HCT116 (cell line): ENCODE results near the gene NHSL2. TPM values are rescaled to one million over a fixed set of nuclear protein-coding genes. Genes with fewer than 3 reads are reported as not detected.

Experiments used
- ATAC-seq: fragments of 200-7000 bp; cut with Tn5 transposase; 2 replicates; pipeline ENCODE4 v1.9.1; 2020; ENCODE audit warnings: mild to moderate bottlenecking, moderate library complexity
- BruUV-seq: library from RNA; stranded (reverse); fragments of 400-500 nt; replicated peaks from 2 replicates; lab custom pipeline; 2021; lab: Mats Ljungman, UMichigan
- CTCF ChIA-PET: fragments of 300-600 bp; sonication (Branson Sonifier 250); formaldehyde crosslinking; loops from one replicate; lab custom pipeline; 2021; ENCODE audit warnings: antibody characterized with exemption; lab: Charles Lee
- POLR2A ChIA-PET: fragments of 300-600, 350-600 bp; sonication (Branson Sonifier 250); formaldehyde crosslinking; loops from one replicate; lab custom pipeline; 2021; ENCODE audit warnings: antibody characterized with exemption; lab: Charles Lee
- RAD21 ChIA-PET, 2 experiments: fragments of 300-600 bp; sonication (Branson Sonifier 250); formaldehyde crosslinking; loops; one replicate each; lab custom pipeline; 2023; ENCODE audit warnings: low total read pairs in 2 of 2; ENCODE audit not compliant: uncharacterized antibody in 2 of 2, unreplicated experiment in 2 of 2, low non-redundant PET in 1 of 2; lab: Charles Lee
- DNase-seq: peaks from one replicate; pipeline ENCODE4 v3.0.0-alpha.2; 2010; ENCODE audit warnings: low read depth, low spot score
- H2AFZ ChIP-seq: fragments of 200-600 bp; shearing (Covaris generic), sonication (generic); 2 replicates; pipeline ENCODE4 v1.6.1; 2017; ENCODE audit warnings: low read depth, mixed run types, mixed read lengths, antibody characterized with exemption, low read length; ENCODE audit not compliant: poor library complexity, severe bottlenecking
- H3K27ac ChIP-seq: 2 replicates; pipeline ENCODE4 v1.5.1; 2012; ENCODE audit warnings: low read depth, low read length
- H3K27me3 ChIP-seq: fragments of 200-600 bp; sonication (generic); 2 replicates; pipeline ENCODE4 v1.6.1; 2016; ENCODE audit warnings: mixed run types, low read length, mixed read lengths; ENCODE audit not compliant: insufficient read depth
- H3K36me3 ChIP-seq, 2 experiments: fragments of 200-500 bp in 1 of 2; fragments of 200-600 bp in 1 of 2; sonication (Bioruptor generic) in 1 of 2; sonication (generic) in 1 of 2; 2 replicates each; pipeline versions ENCODE4 v1.5.1 to v1.6.1; 2014 to 2016; ENCODE audit warnings: low read length in 2 of 2, inconsistent platforms in 1 of 2, mixed read lengths in 1 of 2, mixed run types in 1 of 2; ENCODE audit not compliant: insufficient read depth in 2 of 2, control insufficient read depth in 1 of 2
- H3K4me1 ChIP-seq, 2 experiments: fragments of 200-600 bp in 1 of 2; sonication (generic) in 1 of 2; 2 replicates each; pipeline versions ENCODE4 v1.5.1 to v1.6.1; 2012 to 2017; ENCODE audit warnings: low read length in 2 of 2, inconsistent platforms in 1 of 2, mild to moderate bottlenecking in 1 of 2, mixed read lengths in 1 of 2, mixed run types in 1 of 2, moderate library complexity in 1 of 2; ENCODE audit not compliant: insufficient read depth in 2 of 2, control insufficient read depth in 1 of 2
- H3K4me2 ChIP-seq: fragments of 200-600 bp; sonication (generic); 2 replicates; pipeline ENCODE4 v1.6.1; 2017; ENCODE audit warnings: mixed run types, low read length, mixed read lengths
- H3K4me3 ChIP-seq, 2 experiments: fragments of 200-600 bp in 1 of 2; sonication (generic) in 1 of 2; replicated peaks in 1 of 2; 2 replicates each; pipeline ENCODE4 v1.5.1; 2011 to 2016; ENCODE audit warnings: low read length in 2 of 2, control low read depth in 1 of 2, low read depth in 1 of 2, mild to moderate bottlenecking in 1 of 2, mixed read lengths in 1 of 2, mixed run types in 1 of 2
- H3K79me2 ChIP-seq: fragments of 200-600 bp; sonication (generic); 2 replicates; pipeline ENCODE4 v1.6.1; 2017; ENCODE audit warnings: mild to moderate bottlenecking, mixed run types, low read length, moderate library complexity, mixed read lengths; ENCODE audit not compliant: insufficient read depth
- H3K9ac ChIP-seq: fragments of 200-600 bp; sonication (generic); 2 replicates; pipeline ENCODE4 v1.6.1; 2016; ENCODE audit warnings: low read length, mixed read lengths
- H3K9me2 ChIP-seq: fragments of 200-600 bp; sonication (generic), shearing (Covaris generic); 2 replicates; pipeline ENCODE4 v1.6.1; 2017; ENCODE audit warnings: mixed run types, mild to moderate bottlenecking, moderate library complexity; ENCODE audit not compliant: insufficient read depth
- H3K9me3 ChIP-seq, 2 experiments: fragments of 200-500 bp in 1 of 2; fragments of 200-600 bp in 1 of 2; sonication (Bioruptor generic) in 1 of 2; sonication (generic) in 1 of 2; 2 replicates each; pipeline ENCODE4 v1.6.1; 2014 to 2017; ENCODE audit warnings: low read length in 2 of 2, mixed read lengths in 2 of 2, inconsistent platforms in 1 of 2, low read depth in 1 of 2, mild to moderate bottlenecking in 1 of 2, mixed run types in 1 of 2, moderate library complexity in 1 of 2; ENCODE audit not compliant: control insufficient read depth in 1 of 2, insufficient read depth in 1 of 2
- H4K20me1 ChIP-seq: fragments of 200-600 bp; sonication (generic), shearing (Covaris generic); 2 replicates; pipeline ENCODE4 v1.6.1; 2017; ENCODE audit warnings: mixed run types, mild to moderate bottlenecking, moderate library complexity; ENCODE audit not compliant: insufficient read depth
- CBX3 ChIP-seq: IDR thresholded peaks from 2 replicates; pipeline ENCODE4 v1.6.1; 2012; ENCODE audit warnings: low read depth
- CEBPB ChIP-seq: IDR thresholded peaks from 2 replicates; pipeline ENCODE4 v1.6.1; 2012; ENCODE audit warnings: low read depth
- CTCF ChIP-seq, 3 experiments: fragments of 200-600 bp in 1 of 3; sonication (generic) in 1 of 3; IDR thresholded peaks in 2 of 3; conservative IDR thresholded peaks in 1 of 3; 2 replicates each; pipeline ENCODE4 v1.5.1; 2012 to 2017; ENCODE audit warnings: low read depth in 2 of 3, low read length in 2 of 3, antibody characterized with exemption in 1 of 3, borderline replicate concordance in 1 of 3, control low read depth in 1 of 3, mild to moderate bottlenecking in 1 of 3, mixed read lengths in 1 of 3, mixed run types in 1 of 3, moderate library complexity in 1 of 3; ENCODE audit not compliant: insufficient read depth in 1 of 3
- ELF1 ChIP-seq: IDR thresholded peaks from 2 replicates; pipeline ENCODE4 v1.6.1; 2012; ENCODE audit warnings: low read depth, borderline replicate concordance
- EZH2phosphoT487 ChIP-seq: fragments of 200-600 bp; IDR thresholded peaks from 2 replicates; pipeline ENCODE4 v1.6.1; 2018; ENCODE audit warnings: antibody characterized with exemption, borderline replicate concordance
- FOSL1 ChIP-seq: IDR thresholded peaks from 2 replicates; pipeline ENCODE4 v1.6.1; 2012; ENCODE audit warnings: low read depth
- MAX ChIP-seq: IDR thresholded peaks from 2 replicates; pipeline ENCODE4 v1.6.1; 2012
- POLR2A ChIP-seq: IDR thresholded peaks from 2 replicates; pipeline ENCODE4 v1.7.0; 2011; ENCODE audit warnings: borderline replicate concordance; ENCODE audit not compliant: insufficient read depth, insufficient read length; ENCODE audit errors: extremely low read depth
- POLR2AphosphoS5 ChIP-seq: IDR thresholded peaks from 2 replicates; pipeline ENCODE4 v1.6.1; 2011; ENCODE audit warnings: mild to moderate bottlenecking, low read depth, low read length, moderate library complexity
- RAD21 ChIP-seq: IDR thresholded peaks from 2 replicates; pipeline ENCODE4 v1.6.1; 2012; ENCODE audit warnings: low read depth, mild to moderate bottlenecking
- SIN3A ChIP-seq: IDR thresholded peaks from 2 replicates; pipeline ENCODE4 v1.6.1; 2012; ENCODE audit warnings: low read depth
- SP1 ChIP-seq: IDR thresholded peaks from 2 replicates; pipeline ENCODE4 v1.6.1; 2012; ENCODE audit warnings: low read depth
- SRF ChIP-seq: IDR thresholded peaks from 2 replicates; pipeline ENCODE4 v1.6.1; 2012; ENCODE audit warnings: low read depth
- TCF7L2 ChIP-seq: IDR thresholded peaks from 2 replicates; pipeline ENCODE4 v1.7.0; 2011; ENCODE audit warnings: borderline replicate concordance, inconsistent platforms; ENCODE audit not compliant: insufficient read depth, insufficient read length; ENCODE audit errors: extremely low read depth
- YY1 ChIP-seq: IDR thresholded peaks from 2 replicates; pipeline ENCODE4 v1.6.1; 2011; ENCODE audit warnings: low read length, low read depth, moderate library complexity, mild to moderate bottlenecking; ENCODE audit not compliant: insufficient replicate concordance; ENCODE audit errors: extremely low read depth
- ZBTB33 ChIP-seq: IDR thresholded peaks from 2 replicates; pipeline ENCODE4 v1.6.1; 2011; ENCODE audit warnings: mild to moderate bottlenecking, low read length, moderate library complexity; ENCODE audit not compliant: insufficient replicate concordance; ENCODE audit errors: extremely low read depth
- ZNF274 ChIP-seq: fragments of 200-500 bp; sonication (Bioruptor generic); IDR thresholded peaks from 2 replicates; pipeline ENCODE4 v1.6.1; 2014; ENCODE audit warnings: mild to moderate bottlenecking, low read depth, low read length, inconsistent platforms
- intact Hi-C: fragments of 100-400 bp; cut with micrococcal nuclease; formaldehyde crosslinking; loops from 2 replicates; pipeline ENCODE4 v1.10.0; 2022
- total RNA-seq: library from RNA; stranded (reverse); gene quantifications from one replicate; pipeline ENCODE4 v1.2.1, GENCODE V29; 2021; ENCODE audit not compliant: unreplicated experiment
- TF ChIP-seq, protein P1 (sequence below): IDR thresholded peaks from 2 replicates; pipeline ENCODE4 v1.6.1; 2012
- TF ChIP-seq, protein P2 (sequence below): IDR thresholded peaks from 2 replicates; pipeline ENCODE4 v1.6.1; 2012; ENCODE audit warnings: low read depth

NHSL2 gene
- total RNA-seq, 1 experiment from 2014 or later, result 0.22 TPM

- TF ChIP-seq CTCF (IDR thresholded peaks at IDR 0.05 in 2 of 3, conservative IDR thresholded peaks at IDR 0.05 in 1 of 3; ENCODE audit: borderline replicate concordance in 1 of 3, insufficient read depth in 1 of 3, low read depth in 2 of 3, low read length in 2 of 3) (no peak), MAX (no peak), ZNF274 (no peak), SP1 (no peak), ZBTB33 (no peak), POLR2AphosphoS5 (no peak), YY1 (no peak), ELF1 (no peak), FOSL1 (no peak), EZH2phosphoT487 (no peak), SRF (no peak), CBX3 (no peak), POLR2A (no peak), RAD21 (no peak), CEBPB (no peak), TCF7L2 (no peak), SIN3A (no peak)
- TF ChIP-seq, protein P1, sequence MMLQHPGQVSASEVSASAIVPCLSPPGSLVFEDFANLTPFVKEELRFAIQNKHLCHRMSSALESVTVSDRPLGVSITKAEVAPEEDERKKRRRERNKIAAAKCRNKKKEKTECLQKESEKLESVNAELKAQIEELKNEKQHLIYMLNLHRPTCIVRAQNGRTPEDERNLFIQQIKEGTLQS, result no peak
- TF ChIP-seq, protein P2, sequence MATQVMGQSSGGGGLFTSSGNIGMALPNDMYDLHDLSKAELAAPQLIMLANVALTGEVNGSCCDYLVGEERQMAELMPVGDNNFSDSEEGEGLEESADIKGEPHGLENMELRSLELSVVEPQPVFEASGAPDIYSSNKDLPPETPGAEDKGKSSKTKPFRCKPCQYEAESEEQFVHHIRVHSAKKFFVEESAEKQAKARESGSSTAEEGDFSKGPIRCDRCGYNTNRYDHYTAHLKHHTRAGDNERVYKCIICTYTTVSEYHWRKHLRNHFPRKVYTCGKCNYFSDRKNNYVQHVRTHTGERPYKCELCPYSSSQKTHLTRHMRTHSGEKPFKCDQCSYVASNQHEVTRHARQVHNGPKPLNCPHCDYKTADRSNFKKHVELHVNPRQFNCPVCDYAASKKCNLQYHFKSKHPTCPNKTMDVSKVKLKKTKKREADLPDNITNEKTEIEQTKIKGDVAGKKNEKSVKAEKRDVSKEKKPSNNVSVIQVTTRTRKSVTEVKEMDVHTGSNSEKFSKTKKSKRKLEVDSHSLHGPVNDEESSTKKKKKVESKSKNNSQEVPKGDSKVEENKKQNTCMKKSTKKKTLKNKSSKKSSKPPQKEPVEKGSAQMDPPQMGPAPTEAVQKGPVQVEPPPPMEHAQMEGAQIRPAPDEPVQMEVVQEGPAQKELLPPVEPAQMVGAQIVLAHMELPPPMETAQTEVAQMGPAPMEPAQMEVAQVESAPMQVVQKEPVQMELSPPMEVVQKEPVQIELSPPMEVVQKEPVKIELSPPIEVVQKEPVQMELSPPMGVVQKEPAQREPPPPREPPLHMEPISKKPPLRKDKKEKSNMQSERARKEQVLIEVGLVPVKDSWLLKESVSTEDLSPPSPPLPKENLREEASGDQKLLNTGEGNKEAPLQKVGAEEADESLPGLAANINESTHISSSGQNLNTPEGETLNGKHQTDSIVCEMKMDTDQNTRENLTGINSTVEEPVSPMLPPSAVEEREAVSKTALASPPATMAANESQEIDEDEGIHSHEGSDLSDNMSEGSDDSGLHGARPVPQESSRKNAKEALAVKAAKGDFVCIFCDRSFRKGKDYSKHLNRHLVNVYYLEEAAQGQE, result no peak
Measured at GRCh38 chrX:72028701-72029470, 118.2 kb downstream of the NHSL2 start.

More at GRCh38 chrX:72028701-72029470, 118.2 kb downstream of the NHSL2 start:
- BruUV-seq, result no TSS peak
- ChIA-PET RAD21 (no interaction called here), POLR2A (interaction anchor here (1.9 kb wide), 1 partner anchor 10 kb away, joined by 4 read pairs; no protein-coding TSS in a partner anchor), CTCF (interaction anchor here (3.1 to 4.2 kb wide), 2 partner anchors 8 to 10 kb away, joined by 19 to 21 read pairs; no protein-coding TSS in a partner anchor)
- H3K79me2 ChIP-seq, result no peaks in the 10 kb centered on the region
- no peaks in the 10 kb centered on the region for H3K27me3 ChIP-seq
- intact Hi-C loops, result no loop called here
- no peaks in the 10 kb centered on the region for H4K20me1 ChIP-seq
- no peaks in the 10 kb centered on the region for H3K9me3 ChIP-seq
- H3K36me3 ChIP-seq, result no peaks in the 10 kb centered on the region
- H3K9me2 ChIP-seq, result no peaks in the 10 kb centered on the region
- H3K9ac ChIP-seq, result no peak overlapping the region
- H3K4me1 ChIP-seq, result peaks cover 12 to 18% of the 10 kb centered on the region in 2 experiments
- H3K4me3 ChIP-seq, result no peak overlapping the region
- ATAC-seq, result no peak
- H3K4me2 ChIP-seq, result no peak overlapping the region
- DNase-seq, result no peak
- no peak overlapping the region for H3K27ac ChIP-seq
- H2AFZ ChIP-seq, result no peak overlapping the region
